ENCODE results near the gene GRB7. TPM values are rescaled to one million over a fixed set of nuclear protein-coding genes. Genes with fewer than 3 reads are reported as not detected.
"Not testable (repeated sequence)": the region's sequence is repeated elsewhere in the genome, so short reads cannot be mapped to it uniquely, and the experiment has no call there.

Gene GRB7
- total RNA-seq, 1 experiment from 2014 or later: 98.6 TPM

- DNase-seq: no peak
- BruUV-seq (replicated peaks): no TSS peak
- no peaks in the 10 kb centered on the region for H3K27me3 ChIP-seq (replicated peaks; ENCODE audit: control insufficient read depth, insufficient read depth, low read length)
- H3K9me3 ChIP-seq: no peaks in the 10 kb centered on the region
- no peak overlapping the region for H3K4me3 Mint-ChIP-seq (ENCODE audit: unreplicated experiment)
- H3K27ac Mint-ChIP-seq (ENCODE audit: unreplicated experiment): no peak overlapping the region
- no peak for TF ChIP-seq CTCF (IDR thresholded peaks at IDR 0.05; ENCODE audit: insufficient read depth in 1 of 2, low read depth in 1 of 2, low read length in 1 of 2, severe bottlenecking in 1 of 2, unreplicated experiment in 1 of 2)
- H3K36me3 ChIP-seq (ENCODE audit: control insufficient read depth, insufficient read depth, low read length): no peaks in the 10 kb centered on the region
- H3K9me3 Mint-ChIP-seq (ENCODE audit: unreplicated experiment): no peaks in the 10 kb centered on the region
- no peaks in the 10 kb centered on the region for H3K27me3 Mint-ChIP-seq (ENCODE audit: insufficient read depth, unreplicated experiment)
- no peak overlapping the region for H3K4me3 ChIP-seq (ENCODE audit: low read depth, low read length)
- no peaks in the 10 kb centered on the region for H3K4me1 ChIP-seq
- ChIA-PET CTCF (interaction anchor here (1.2 kb wide), 1 partner anchor 140 kb away, joined by 8 read pairs; no protein-coding TSS in a partner anchor), POLR2A (no interaction called here)
- H3K36me3 Mint-ChIP-seq (ENCODE audit: insufficient read depth, unreplicated experiment): no peaks in the 10 kb centered on the region
- intact Hi-C loops (cut with micrococcal nuclease; ENCODE audit: unreplicated experiment): no loop called here
- H3K4me1 Mint-ChIP-seq (ENCODE audit: low read depth, unreplicated experiment): no peaks in the 10 kb centered on the region
These were observed 25.5 kb downstream of the GRB7 start for GRCh38 chr17:39763051-39763820.

GRCh38 chr17:39764171-39764570 is 26.4 kb downstream of the GRB7 start:
- H3K9me3 ChIP-seq; H3K36me3 ChIP-seq (ENCODE audit: control insufficient read depth, insufficient read depth, low read length); H3K9me3 Mint-ChIP-seq (ENCODE audit: unreplicated experiment); H3K4me3 ChIP-seq (ENCODE audit: low read depth, low read length); H3K36me3 Mint-ChIP-seq (ENCODE audit: insufficient read depth, unreplicated experiment); H3K27ac Mint-ChIP-seq (ENCODE audit: unreplicated experiment); intact Hi-C loops (cut with micrococcal nuclease; ENCODE audit: unreplicated experiment); H3K4me3 Mint-ChIP-seq (ENCODE audit: unreplicated experiment); H3K27me3 Mint-ChIP-seq (ENCODE audit: insufficient read depth, unreplicated experiment); H3K4me1 Mint-ChIP-seq (ENCODE audit: low read depth, unreplicated experiment); BruUV-seq (replicated peaks); H3K27me3 ChIP-seq (replicated peaks; ENCODE audit: control insufficient read depth, insufficient read depth, low read length); DNase-seq; H3K4me1 ChIP-seq: not testable (repeated sequence)
- ChIA-PET POLR2A (interaction anchor here (0.7 kb wide), 1 partner anchor 138 kb away, joined by 4 read pairs; no protein-coding TSS in a partner anchor), CTCF (interaction anchor here (0.6 to 1.2 kb wide), 4 partner anchors 53 to 141 kb away, joined by 3 to 8 read pairs (median 4); no protein-coding TSS in a partner anchor)

- H3K4me3 ChIP-seq (ENCODE audit: low read depth, low read length): no peak overlapping the region
- no peaks in the 10 kb centered on the region for H3K36me3 Mint-ChIP-seq (ENCODE audit: insufficient read depth, unreplicated experiment)
- no peak overlapping the region for H3K27ac Mint-ChIP-seq (ENCODE audit: unreplicated experiment)
- ChIA-PET CTCF (interaction anchor here (0.8 kb wide), 1 partner anchor 54 kb away, joined by 5 read pairs; no protein-coding TSS in a partner anchor), POLR2A (no interaction called here)
- H3K9me3 ChIP-seq: no peaks in the 10 kb centered on the region
- H3K27me3 ChIP-seq (replicated peaks; ENCODE audit: control insufficient read depth, insufficient read depth, low read length): no peaks in the 10 kb centered on the region
- H3K4me3 Mint-ChIP-seq (ENCODE audit: unreplicated experiment): no peak overlapping the region
- no peaks in the 10 kb centered on the region for H3K4me1 Mint-ChIP-seq (ENCODE audit: low read depth, unreplicated experiment)
- no peaks in the 10 kb centered on the region for H3K9me3 Mint-ChIP-seq (ENCODE audit: unreplicated experiment)
- H3K4me1 ChIP-seq: no peaks in the 10 kb centered on the region
- no peak for DNase-seq
- intact Hi-C loops (cut with micrococcal nuclease; ENCODE audit: unreplicated experiment): no loop called here
- H3K27me3 Mint-ChIP-seq (ENCODE audit: insufficient read depth, unreplicated experiment): no peaks in the 10 kb centered on the region
- no TSS peak for BruUV-seq (replicated peaks)
- TF ChIP-seq CTCF (IDR thresholded peaks at IDR 0.05; ENCODE audit: insufficient read depth in 1 of 2, low read depth in 1 of 2, low read length in 1 of 2, severe bottlenecking in 1 of 2, unreplicated experiment in 1 of 2): no peak
- H3K36me3 ChIP-seq (ENCODE audit: control insufficient read depth, insufficient read depth, low read length): no peaks in the 10 kb centered on the region
These were observed 27.4 kb downstream of the GRB7 start for GRCh38 chr17:39765175-39765574.
